ENCODE measurements around the gene C1orf122. TPM values are rescaled to one million over a fixed set of nuclear protein-coding genes. Genes with fewer than 3 reads are reported as not detected.

The C1orf122 gene
- total and polyA plus RNA-seq, 2 experiments from 2014 or later, result 32.8 to 68.3 TPM

- TF ChIP-seq, protein P1, sequence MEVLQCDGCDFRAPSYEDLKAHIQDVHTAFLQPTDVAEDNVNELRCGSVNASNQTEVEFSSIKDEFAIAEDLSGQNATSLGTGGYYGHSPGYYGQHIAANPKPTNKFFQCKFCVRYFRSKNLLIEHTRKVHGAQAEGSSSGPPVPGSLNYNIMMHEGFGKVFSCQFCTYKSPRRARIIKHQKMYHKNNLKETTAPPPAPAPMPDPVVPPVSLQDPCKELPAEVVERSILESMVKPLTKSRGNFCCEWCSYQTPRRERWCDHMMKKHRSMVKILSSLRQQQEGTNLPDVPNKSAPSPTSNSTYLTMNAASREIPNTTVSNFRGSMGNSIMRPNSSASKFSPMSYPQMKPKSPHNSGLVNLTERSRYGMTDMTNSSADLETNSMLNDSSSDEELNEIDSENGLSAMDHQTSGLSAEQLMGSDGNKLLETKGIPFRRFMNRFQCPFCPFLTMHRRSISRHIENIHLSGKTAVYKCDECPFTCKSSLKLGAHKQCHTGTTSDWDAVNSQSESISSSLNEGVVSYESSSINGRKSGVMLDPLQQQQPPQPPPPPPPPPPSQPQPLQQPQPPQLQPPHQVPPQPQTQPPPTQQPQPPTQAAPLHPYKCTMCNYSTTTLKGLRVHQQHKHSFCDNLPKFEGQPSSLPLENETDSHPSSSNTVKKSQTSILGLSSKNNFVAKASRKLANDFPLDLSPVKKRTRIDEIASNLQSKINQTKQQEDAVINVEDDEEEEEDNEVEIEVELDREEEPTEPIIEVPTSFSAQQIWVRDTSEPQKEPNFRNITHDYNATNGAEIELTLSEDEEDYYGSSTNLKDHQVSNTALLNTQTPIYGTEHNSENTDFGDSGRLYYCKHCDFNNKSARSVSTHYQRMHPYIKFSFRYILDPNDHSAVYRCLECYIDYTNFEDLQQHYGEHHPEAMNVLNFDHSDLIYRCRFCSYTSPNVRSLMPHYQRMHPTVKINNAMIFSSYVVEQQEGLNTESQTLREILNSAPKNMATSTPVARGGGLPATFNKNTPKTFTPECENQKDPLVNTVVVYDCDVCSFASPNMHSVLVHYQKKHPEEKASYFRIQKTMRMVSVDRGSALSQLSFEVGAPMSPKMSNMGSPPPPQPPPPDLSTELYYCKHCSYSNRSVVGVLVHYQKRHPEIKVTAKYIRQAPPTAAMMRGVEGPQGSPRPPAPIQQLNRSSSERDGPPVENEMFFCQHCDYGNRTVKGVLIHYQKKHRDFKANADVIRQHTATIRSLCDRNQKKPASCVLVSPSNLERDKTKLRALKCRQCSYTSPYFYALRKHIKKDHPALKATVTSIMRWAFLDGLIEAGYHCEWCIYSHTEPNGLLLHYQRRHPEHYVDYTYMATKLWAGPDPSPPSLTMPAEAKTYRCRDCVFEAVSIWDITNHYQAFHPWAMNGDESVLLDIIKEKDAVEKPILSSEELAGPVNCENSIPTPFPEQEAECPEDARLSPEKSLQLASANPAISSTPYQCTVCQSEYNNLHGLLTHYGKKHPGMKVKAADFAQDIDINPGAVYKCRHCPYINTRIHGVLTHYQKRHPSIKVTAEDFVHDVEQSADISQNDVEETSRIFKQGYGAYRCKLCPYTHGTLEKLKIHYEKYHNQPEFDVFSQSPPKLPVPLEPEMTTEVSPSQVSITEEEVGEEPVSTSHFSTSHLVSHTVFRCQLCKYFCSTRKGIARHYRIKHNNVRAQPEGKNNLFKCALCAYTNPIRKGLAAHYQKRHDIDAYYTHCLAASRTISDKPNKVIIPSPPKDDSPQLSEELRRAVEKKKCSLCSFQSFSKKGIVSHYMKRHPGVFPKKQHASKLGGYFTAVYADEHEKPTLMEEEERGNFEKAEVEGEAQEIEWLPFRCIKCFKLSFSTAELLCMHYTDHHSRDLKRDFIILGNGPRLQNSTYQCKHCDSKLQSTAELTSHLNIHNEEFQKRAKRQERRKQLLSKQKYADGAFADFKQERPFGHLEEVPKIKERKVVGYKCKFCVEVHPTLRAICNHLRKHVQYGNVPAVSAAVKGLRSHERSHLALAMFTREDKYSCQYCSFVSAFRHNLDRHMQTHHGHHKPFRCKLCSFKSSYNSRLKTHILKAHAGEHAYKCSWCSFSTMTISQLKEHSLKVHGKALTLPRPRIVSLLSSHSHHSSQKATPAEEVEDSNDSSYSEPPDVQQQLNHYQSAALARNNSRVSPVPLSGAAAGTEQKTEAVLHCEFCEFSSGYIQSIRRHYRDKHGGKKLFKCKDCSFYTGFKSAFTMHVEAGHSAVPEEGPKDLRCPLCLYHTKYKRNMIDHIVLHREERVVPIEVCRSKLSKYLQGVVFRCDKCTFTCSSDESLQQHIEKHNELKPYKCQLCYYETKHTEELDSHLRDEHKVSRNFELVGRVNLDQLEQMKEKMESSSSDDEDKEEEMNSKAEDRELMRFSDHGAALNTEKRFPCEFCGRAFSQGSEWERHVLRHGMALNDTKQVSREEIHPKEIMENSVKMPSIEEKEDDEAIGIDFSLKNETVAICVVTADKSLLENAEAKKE (CRISPR knock-in tag; IDR thresholded peaks at IDR 0.05), result no peak
- TF ChIP-seq ZNF114 (CRISPR knock-in tag; IDR thresholded peaks at IDR 0.05), result no peak
Observed at GRCh38 chr1:37849480-37849879, 41.9 kb downstream of the C1orf122 start (continued).

- ATAC-seq, result no peak
Observed at GRCh38 chr1:37850352-37850955, 42.9 kb downstream of the C1orf122 start.

More at GRCh38 chr1:37850352-37850955, 42.9 kb downstream of the C1orf122 start:
- no peak overlapping the region for H2AFZ ChIP-seq
- peaks cover 48% of the 10 kb centered on the region for H4K20me1 ChIP-seq (replicated peaks; ENCODE audit: insufficient read depth)
- no peak for TF ChIP-seq ETS1 (IDR thresholded peaks at IDR 0.05)
- TF ChIP-seq EZH2phosphoT487 (IDR thresholded peaks at IDR 0.05; ENCODE audit: unreplicated experiment), result no peak
- no peak for TF ChIP-seq POLR2AphosphoS5 (IDR thresholded peaks at IDR 0.05; ENCODE audit: low read depth)
- no peak for TF ChIP-seq ZNF331 (CRISPR knock-in tag; IDR thresholded peaks at IDR 0.05; ENCODE audit: low read depth)
- no peaks in the 10 kb centered on the region for H3K27me3 ChIP-seq (ENCODE audit: insufficient read depth)
- Mint-ChIP-seq H3K36me3 (ENCODE audit: low read depth) (peaks cover 8% of the 10 kb centered on the region; the same call in 2 of the 3 replicates), H3K4me3 (no peak overlapping the region), H3K27ac (no peak overlapping the region), H3K27me3 (ENCODE audit: insufficient read depth, low read depth, poor library complexity) (no peaks in the 10 kb centered on the region), H3K4me1 (no peaks in the 10 kb centered on the region), H3K9me3 (no peaks in the 10 kb centered on the region)
- H3K4me1 ChIP-seq (ENCODE audit: insufficient read depth), result no peaks in the 10 kb centered on the region
- no peaks in the 10 kb centered on the region for H3K9me2 ChIP-seq (ENCODE audit: insufficient read depth)
- peaks cover 94% of the 10 kb centered on the region for H3K79me2 ChIP-seq (replicated peaks; ENCODE audit: insufficient read depth)
- no peak overlapping the region for H3K4me2 ChIP-seq
- H3K27ac ChIP-seq (ENCODE audit: low read depth), result no peak overlapping the region
- H3F3A ChIP-seq (replicated peaks; ENCODE audit: low read depth), result no peaks in the 10 kb centered on the region
- H3K36me3 ChIP-seq (ENCODE audit: insufficient read depth), result no peaks in the 10 kb centered on the region; the same call in 1 of the 2 replicates
- H3K4me3 ChIP-seq, result no peak overlapping the region
- DNase-seq (ENCODE audit: low spot score), result no peak
